GM12874 (cell line): ENCODE measurements around the gene PRKCA.

Experiments
- TF ChIP-seq, protein P1 (sequence below): IDR thresholded peaks from 2 replicates; pipeline ENCODE4 v1.5.1; 2011; ENCODE audit warnings: low read depth, mild to moderate bottlenecking, control low read depth, low read length, moderate library complexity; ENCODE audit not compliant: insufficient read depth

Gene PRKCA

DNA sequence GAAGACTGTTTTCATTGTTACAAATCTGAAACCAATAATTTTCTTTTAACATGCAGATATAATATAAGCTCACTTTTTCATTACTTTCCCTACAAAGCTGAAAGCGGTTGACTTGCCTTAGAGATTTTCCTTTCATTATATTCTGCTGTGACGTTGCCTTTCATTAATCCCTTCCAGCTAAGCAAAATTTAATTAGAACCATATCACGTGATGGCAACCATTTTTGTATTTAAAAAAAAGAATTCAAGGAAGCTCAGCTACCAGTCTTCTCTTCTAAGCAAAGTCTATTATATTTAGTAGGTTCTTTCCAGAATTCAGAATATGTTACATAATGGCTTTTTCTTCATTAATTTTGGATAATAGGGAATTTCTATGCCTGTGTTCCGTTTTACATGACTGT, 186.5 kb downstream of the PRKCA start:
- TF ChIP-seq, protein P1, sequence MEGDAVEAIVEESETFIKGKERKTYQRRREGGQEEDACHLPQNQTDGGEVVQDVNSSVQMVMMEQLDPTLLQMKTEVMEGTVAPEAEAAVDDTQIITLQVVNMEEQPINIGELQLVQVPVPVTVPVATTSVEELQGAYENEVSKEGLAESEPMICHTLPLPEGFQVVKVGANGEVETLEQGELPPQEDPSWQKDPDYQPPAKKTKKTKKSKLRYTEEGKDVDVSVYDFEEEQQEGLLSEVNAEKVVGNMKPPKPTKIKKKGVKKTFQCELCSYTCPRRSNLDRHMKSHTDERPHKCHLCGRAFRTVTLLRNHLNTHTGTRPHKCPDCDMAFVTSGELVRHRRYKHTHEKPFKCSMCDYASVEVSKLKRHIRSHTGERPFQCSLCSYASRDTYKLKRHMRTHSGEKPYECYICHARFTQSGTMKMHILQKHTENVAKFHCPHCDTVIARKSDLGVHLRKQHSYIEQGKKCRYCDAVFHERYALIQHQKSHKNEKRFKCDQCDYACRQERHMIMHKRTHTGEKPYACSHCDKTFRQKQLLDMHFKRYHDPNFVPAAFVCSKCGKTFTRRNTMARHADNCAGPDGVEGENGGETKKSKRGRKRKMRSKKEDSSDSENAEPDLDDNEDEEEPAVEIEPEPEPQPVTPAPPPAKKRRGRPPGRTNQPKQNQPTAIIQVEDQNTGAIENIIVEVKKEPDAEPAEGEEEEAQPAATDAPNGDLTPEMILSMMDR, result no peak

DNA sequence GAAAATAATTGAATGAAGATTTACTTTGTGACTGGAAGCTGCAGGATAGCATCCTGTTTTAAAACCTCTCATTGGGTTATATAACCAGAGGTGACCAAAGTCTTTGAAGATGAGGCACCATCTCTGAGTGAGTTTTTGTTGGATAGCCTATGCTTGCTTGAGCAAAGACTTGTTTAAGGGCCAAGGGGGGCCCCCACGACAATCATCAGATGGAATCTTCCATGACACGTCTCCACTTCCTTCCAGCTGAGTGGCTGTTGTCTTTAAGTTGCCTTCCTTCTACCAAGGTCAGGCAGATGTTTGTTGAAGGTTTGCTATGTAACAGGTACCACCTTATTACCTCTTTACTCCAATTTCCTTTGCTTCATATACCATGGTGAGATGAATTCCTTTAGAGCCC, 188.8 kb downstream of the PRKCA start:
- TF ChIP-seq, protein P1, result no peak

DNA sequence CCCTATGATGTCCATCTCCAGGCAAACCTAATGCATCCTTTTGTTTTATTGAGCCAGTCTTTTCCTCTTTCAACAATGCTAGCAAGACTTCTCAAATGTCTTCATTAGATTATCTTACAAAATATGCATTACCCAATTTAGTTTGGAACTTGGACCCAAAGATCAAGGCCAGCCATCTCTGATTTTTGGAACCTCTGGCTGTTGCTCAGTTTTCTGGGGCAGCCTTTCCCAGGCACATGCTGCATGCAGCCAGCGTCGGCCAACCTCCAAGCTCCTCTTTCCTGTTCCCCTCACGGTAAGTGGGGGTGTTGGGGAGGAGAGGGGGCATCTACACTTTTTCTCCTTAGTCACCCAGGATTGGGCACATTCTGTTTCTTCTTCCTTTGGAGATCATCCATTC, 189.3 kb downstream of the PRKCA start:
- TF ChIP-seq, protein P1, result no peak

DNA sequence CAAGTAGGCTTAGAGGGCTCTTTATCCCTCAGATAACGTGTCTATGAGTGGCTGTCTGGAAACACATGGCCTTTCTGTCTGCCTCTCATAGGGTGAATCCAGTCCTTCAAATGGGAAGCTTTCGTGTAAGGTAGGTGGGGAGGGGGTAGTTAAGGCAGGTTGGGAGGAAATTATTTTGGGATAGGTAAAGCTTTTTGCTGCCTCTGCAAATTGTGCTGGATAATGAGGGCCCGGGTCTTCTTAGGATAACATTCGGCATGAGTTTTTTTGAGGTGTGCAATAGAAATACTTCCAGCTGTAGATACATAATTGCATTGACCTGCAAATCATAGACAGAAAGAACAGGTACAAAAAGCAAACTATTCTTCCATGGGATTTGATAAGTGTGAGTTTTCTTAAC, 189.7 kb downstream of the PRKCA start:
- TF ChIP-seq, protein P1, result no peak

DNA sequence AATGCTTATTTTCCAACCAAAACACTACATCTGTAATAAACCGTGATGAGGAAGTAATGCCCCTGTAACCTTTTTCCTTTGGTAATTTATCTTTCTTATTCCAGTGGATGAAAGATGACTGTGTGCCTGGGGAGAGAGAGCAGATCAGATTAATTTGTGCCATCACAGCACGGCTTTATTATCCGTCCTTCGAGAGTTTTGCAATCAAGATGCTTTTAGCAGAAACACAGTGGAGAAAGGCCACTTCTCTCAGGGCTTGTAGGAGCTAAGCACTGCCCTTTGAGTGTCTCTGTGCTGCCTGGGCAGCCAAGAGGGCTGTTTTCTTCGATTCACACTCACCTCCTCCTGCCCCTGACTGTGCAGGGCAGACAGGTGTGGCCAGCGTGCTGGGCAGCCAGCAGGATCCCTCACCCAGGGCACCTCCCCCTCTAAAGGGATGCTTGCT, 190.2 kb downstream of the PRKCA start:
- TF ChIP-seq, protein P1, result no peak

DNA sequence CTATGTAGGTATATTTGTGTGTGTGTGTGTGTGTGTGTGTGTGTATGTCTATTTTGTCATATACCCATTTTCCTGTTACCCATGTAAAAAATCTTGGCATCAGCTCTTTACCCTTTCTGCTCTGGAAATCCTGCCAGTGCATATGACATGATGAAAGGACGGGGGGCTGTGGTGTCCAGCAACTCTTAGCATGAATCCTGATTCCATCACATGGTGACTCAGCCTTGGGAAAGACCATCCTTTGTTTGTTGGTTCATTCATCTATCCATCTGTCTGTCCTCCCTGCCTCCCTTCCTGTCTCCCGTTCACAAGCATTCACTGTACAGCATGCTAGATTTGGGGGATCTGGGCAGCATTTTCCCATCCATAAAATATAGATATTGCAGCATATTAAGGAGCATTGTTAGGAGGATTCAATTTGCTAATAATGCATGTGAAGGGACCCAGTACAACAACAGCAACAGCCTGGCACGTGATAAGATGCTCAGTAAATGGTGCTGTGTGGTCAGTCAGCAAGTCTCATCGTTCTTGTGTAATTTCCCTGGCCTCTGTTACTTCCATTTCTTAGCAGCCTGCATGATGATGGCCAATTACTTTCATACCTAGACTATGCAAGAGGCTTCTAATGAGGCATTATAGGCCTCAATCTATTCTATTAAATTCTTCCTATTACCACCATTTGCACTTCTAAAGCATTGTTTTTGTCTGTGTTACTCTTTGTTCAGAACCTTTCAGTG, 191.0 kb downstream of the PRKCA start:
- TF ChIP-seq, protein P1, result no peak

DNA sequence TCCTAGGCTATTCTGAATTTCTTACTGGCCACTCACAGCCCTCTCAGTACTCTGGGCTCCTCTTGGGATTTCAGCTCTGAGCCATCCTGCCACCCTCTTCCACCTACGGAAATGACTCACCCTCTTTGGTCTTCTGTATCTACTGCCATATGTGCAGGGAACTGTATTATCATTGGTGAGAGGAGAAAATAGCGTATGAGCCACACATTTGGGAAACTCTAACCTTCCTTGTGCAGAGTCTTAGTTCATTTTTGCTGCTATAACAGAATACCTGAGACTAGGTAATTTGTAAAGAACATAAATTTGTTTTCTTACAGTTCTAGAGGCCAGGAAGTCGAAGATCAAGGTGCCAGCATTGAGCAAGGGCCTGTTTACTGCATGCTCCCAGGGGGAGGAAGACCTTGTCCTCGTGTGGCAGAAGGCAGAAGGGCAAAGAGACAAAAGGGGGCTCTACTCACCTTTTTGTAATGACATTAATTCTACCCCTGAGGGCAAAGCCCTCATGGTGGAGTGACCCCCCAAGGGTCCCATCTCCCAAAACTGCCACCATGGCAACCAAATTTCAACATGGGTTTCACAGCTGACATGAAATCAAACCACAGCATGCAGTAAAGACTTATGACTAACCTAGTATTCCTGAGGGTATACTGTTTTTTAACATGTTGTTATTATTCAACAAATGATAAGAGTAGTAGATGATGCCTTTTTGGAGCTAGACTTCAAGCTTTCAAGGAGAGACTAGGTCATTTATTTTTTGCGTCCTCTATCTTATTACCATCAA, 191.8 kb downstream of the PRKCA start:
- TF ChIP-seq, protein P1, result no peak
